ENCODE data around the gene UGT1A10.

DNA sequence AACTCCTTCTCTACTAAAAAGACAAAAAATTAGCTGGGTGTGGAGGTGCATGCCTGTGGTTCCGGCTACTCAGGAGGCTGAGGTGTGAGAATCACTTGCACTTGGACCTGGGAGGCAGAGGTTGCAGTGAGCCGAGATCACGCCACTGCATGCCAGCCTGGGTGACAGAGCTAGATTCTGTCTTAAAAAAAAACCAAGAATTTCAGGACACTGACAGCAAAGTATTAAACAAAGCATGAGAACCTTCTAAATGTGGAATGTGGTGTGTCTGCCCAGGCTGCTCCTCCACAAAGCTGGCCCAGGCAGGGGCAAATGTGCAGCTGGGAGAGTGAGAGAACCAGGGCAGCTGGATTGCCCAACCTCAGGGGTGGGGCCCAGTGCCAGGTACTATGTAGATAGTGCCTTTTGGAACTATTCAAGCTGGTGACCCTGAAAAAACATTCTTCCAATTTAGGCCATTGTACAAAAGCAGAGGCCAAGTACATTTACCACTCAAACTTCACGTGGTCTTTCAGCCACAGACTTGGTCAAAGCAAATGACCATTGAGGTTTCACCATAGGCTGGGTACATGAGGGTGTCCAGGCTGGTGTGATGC lies 69.8 kb downstream of the UGT1A10 start:
- TF ChIP-seq JUND (IDR thresholded peaks at IDR 0.05; ENCODE audit: low read depth, low read length) = no peak
- TF ChIP-seq, protein P1, sequence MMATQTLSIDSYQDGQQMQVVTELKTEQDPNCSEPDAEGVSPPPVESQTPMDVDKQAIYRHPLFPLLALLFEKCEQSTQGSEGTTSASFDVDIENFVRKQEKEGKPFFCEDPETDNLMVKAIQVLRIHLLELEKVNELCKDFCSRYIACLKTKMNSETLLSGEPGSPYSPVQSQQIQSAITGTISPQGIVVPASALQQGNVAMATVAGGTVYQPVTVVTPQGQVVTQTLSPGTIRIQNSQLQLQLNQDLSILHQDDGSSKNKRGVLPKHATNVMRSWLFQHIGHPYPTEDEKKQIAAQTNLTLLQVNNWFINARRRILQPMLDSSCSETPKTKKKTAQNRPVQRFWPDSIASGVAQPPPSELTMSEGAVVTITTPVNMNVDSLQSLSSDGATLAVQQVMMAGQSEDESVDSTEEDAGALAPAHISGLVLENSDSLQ (IDR thresholded peaks at IDR 0.05) = no peak
- TF ChIP-seq JUNB (IDR thresholded peaks at IDR 0.05) = no peak
- TF ChIP-seq, protein P2, sequence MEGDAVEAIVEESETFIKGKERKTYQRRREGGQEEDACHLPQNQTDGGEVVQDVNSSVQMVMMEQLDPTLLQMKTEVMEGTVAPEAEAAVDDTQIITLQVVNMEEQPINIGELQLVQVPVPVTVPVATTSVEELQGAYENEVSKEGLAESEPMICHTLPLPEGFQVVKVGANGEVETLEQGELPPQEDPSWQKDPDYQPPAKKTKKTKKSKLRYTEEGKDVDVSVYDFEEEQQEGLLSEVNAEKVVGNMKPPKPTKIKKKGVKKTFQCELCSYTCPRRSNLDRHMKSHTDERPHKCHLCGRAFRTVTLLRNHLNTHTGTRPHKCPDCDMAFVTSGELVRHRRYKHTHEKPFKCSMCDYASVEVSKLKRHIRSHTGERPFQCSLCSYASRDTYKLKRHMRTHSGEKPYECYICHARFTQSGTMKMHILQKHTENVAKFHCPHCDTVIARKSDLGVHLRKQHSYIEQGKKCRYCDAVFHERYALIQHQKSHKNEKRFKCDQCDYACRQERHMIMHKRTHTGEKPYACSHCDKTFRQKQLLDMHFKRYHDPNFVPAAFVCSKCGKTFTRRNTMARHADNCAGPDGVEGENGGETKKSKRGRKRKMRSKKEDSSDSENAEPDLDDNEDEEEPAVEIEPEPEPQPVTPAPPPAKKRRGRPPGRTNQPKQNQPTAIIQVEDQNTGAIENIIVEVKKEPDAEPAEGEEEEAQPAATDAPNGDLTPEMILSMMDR (IDR thresholded peaks at IDR 0.05 in 2 of 3, conservative IDR thresholded peaks at IDR 0.05 in 1 of 3; ENCODE audit: control insufficient read depth in 2 of 3, extremely low read depth in 1 of 3, insufficient read depth in 1 of 3, low read depth in 3 of 3, low read length in 3 of 3) = no peak
- TF ChIP-seq POLR2AphosphoS2 (IDR thresholded peaks at IDR 0.05; ENCODE audit: low read depth, low read length) = no peak
- TF ChIP-seq MXI1 (IDR thresholded peaks at IDR 0.05; ENCODE audit: low read depth, low read length) = no peak
- TF ChIP-seq TBL1XR1 (IDR thresholded peaks at IDR 0.05; ENCODE audit: low read depth, low read length) = no peak
- TF ChIP-seq RCOR1 (conservative IDR thresholded peaks at IDR 0.05; ENCODE audit: low read depth, low read length) = no peak
- no peak for TF ChIP-seq EP300 (IDR thresholded peaks at IDR 0.05; ENCODE audit: borderline replicate concordance in 1 of 2, control insufficient read depth in 1 of 2, low read depth in 2 of 2, low read length in 2 of 2)

All from GM12878 (cell line).